ENCODE measurements around the gene ZNF776. TPM values are rescaled to one million over a fixed set of nuclear protein-coding genes. Genes with fewer than 3 reads are reported as not detected.

ZNF776 gene
- total RNA-seq, 2 donors from 2014 or later, result 6.0 to 8.9 TPM

DNA sequence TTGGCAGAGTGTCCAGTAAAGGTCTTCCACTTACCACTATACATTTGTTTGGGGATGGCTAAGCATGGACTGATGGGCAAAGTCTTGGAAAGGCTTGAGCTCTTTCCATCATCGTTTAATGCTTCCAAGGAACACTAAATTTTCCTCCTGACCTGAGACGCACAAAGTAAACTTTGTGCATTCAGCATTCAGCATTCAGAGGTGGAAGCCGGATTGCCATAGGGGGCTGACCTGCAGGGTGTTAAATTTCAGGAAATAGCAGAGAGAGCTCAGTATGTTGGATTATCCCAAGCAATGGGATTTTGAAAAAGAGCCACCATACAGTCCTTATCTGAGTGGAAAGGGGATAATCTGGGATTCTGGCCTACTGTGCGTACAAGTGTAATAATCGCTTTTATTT lies 54.1 kb downstream of the ZNF776 start:
- TF ChIP-seq, protein P1, sequence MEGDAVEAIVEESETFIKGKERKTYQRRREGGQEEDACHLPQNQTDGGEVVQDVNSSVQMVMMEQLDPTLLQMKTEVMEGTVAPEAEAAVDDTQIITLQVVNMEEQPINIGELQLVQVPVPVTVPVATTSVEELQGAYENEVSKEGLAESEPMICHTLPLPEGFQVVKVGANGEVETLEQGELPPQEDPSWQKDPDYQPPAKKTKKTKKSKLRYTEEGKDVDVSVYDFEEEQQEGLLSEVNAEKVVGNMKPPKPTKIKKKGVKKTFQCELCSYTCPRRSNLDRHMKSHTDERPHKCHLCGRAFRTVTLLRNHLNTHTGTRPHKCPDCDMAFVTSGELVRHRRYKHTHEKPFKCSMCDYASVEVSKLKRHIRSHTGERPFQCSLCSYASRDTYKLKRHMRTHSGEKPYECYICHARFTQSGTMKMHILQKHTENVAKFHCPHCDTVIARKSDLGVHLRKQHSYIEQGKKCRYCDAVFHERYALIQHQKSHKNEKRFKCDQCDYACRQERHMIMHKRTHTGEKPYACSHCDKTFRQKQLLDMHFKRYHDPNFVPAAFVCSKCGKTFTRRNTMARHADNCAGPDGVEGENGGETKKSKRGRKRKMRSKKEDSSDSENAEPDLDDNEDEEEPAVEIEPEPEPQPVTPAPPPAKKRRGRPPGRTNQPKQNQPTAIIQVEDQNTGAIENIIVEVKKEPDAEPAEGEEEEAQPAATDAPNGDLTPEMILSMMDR (IDR thresholded peaks at IDR 0.05), result no peak
- DNase-seq (ENCODE audit: low spot score), result no peak
- peaks cover 6% of the 10 kb centered on the region for H3K36me3 ChIP-seq
- peaks cover 0 to 24% of the 10 kb centered on the region in 2 donors for H3K4me1 ChIP-seq
- H3K27me3 ChIP-seq, result no peaks in the 10 kb centered on the region
- no peaks in the 10 kb centered on the region for H3K9me3 ChIP-seq
- no peak overlapping the region for H3K27ac ChIP-seq
- H3K4me3 ChIP-seq, result no peak overlapping the region

DNA sequence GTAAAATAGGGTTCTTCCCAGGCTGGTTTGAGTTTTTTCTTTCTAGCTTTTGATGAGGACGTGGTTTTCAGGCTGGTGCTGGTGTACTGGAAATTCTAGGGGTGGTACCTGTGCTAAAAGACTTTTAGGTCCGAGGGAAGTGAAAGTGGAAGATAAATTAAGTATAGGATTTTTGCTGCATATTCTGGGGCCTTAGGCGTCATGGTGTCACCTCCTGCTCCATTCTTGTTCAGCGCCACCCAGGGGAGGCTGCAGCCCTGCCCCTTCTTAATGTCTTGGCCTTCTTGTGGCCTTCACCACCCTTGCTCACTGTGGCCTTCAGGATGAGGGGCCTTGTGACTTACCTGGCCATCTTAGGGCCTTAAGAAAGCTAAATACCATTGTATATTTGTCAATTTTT lies 55.7 kb downstream of the ZNF776 start:
- Histone ChIP-seq H3K27ac (no peak overlapping the region), H3K4me3 (no peak overlapping the region), H3K36me3 (no peaks in the 10 kb centered on the region), H3K9me3 (no peaks in the 10 kb centered on the region), H3K27me3 (no peaks in the 10 kb centered on the region), H3K4me1 (peaks cover 0 to 24% of the 10 kb centered on the region in 2 donors)
- TF ChIP-seq, protein P1 (IDR thresholded peaks at IDR 0.05), result no peak
- no peak for DNase-seq (ENCODE audit: low spot score)

DNA sequence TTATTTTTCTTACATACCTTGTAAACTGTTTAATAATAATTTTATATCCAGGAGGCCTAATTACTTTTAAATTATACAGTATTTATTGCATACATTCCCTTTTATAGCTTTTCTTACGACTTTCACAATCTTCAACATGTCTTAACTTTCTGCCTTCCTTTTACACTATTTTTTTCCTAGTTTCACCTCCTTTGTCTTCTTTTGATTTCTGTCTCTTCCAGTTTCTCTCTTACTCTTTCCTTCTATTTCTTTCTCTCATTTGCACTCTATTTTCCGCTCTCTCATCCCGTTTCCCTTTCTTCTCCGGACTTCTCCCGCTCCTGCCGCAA lies 56.6 kb downstream of the ZNF776 start:
- Histone ChIP-seq H3K27me3 (no peaks in the 10 kb centered on the region), H3K4me1 (peaks cover 0 to 24% of the 10 kb centered on the region in 2 donors)
- TF ChIP-seq, protein P1 (IDR thresholded peaks at IDR 0.05), result no peak

DNA sequence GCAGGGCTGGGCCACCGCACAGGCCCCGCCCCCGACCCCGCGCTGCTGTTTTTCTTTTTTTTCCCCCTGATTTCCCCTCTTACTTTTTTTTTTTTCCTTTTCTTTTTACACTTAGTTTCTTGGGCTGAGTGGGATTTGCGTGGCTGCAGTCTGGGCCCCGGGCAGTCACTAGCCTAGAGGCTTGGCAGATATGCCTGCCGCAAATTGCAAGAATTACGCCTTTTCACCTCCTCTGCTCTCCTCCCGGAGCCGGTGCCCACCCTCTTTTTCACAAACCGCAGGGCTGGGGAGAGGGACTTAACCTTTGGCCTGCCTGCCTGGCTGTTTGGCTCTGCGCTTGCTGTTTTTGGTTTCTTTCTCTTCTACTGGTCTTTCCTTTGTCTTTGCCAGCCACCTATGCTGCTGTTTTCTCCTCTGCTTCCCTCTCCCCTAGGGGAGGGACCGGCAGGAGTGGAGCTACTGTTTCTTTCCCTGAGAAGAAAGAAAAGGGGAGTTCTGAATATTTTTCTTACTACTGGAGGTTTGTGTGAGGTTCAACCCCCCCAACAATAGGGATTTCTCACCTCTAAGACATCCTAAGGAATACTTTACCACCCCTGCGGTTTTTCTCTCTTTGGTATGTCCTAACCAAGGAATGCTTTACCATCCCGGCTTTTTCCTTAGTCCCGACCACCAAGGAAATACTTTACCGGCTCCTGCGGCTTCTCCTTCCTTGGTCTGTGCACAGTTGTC lies 57.1 kb downstream of the ZNF776 start:
- Histone ChIP-seq H3K27me3 (no peaks in the 10 kb centered on the region), H3K9me3 (no peaks in the 10 kb centered on the region), H3K27ac (peak overlapping the region; percentile 64 to 73), H3K4me1 (peaks cover 0 to 24% of the 10 kb centered on the region in 2 donors), H3K4me3 (peak overlapping the region; percentile 38 to 51), H3K36me3 (peaks cover 12% of the 10 kb centered on the region)
- no peak for DNase-seq (ENCODE audit: low spot score)
- TF ChIP-seq, protein P1 (IDR thresholded peaks at IDR 0.05), result no peak

More for the DNA sequence above, 56.6 kb downstream of the ZNF776 start:
- Histone ChIP-seq H3K9me3 (no peaks in the 10 kb centered on the region), H3K36me3 (peaks cover 10% of the 10 kb centered on the region), H3K4me3 (peak overlapping the region; percentile 38 to 51), H3K27ac (peak overlapping the region; percentile 64 to 73)
- DNase-seq (ENCODE audit: low spot score), result no peak

DNA sequence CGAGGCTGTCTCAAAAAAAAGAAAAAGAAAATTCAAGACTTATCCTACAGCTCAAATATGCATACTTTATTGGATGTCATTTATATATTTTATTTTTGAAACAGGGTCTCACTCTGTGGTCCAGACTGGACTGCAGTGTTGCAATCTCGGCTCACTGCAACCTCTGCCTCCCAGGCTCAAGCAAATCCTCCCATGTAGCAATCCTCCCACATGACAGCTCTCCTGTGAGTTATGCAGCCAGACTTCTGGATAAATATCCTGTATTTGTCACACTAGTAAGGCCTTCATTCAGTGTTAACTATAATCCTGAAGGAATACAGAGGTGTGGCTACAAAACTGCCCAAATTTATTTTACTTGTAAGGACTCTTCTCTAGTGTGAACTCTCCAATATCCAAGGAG lies 60.9 kb downstream of the ZNF776 start:
- Histone ChIP-seq H3K4me3 (no peak overlapping the region), H3K4me1 (peaks cover 0 to 24% of the 10 kb centered on the region in 2 donors), H3K27me3 (no peaks in the 10 kb centered on the region), H3K9me3 (no peaks in the 10 kb centered on the region), H3K27ac (no peak overlapping the region), H3K36me3 (peaks cover 27% of the 10 kb centered on the region)
- TF ChIP-seq, protein P1 (IDR thresholded peaks at IDR 0.05), result no peak
- DNase-seq (ENCODE audit: low spot score), result no peak

Other genes with a start within 250 kb of the ZNF776 start
- gene ZNF773, start 246.9 kb upstream of the ZNF776 start, total RNA-seq, result 1 to 10 TPM; 2.1 to 8.5 TPM
- 1 to 10 TPM; 2.2 to 4.1 TPM for gene ZNF549, start 219.5 kb upstream of the ZNF776 start, total RNA-seq
- 1 to 10 TPM; 4.6 to 5.2 TPM for gene ZNF550, start 187.0 kb upstream of the ZNF776 start, total RNA-seq
- gene ZNF416, start 167.9 kb upstream of the ZNF776 start, total RNA-seq, result 1 to 10 TPM; 3.2 to 4.4 TPM
- 1 to 10 TPM; 3.3 to 4.9 TPM for gene ZIK1, start 162.7 kb upstream of the ZNF776 start, total RNA-seq
- 10 to 100 TPM in 1 of 2 donors, 1 to 10 TPM in 1; 5.7 to 10.8 TPM for gene ZNF530, start 146.9 kb upstream of the ZNF776 start, total RNA-seq
- 10 to 100 TPM; 11.5 to 14.1 TPM for gene ZNF134, start 132.6 kb upstream of the ZNF776 start, total RNA-seq
- 1 to 10 TPM; 8.8 to 9.7 TPM for gene ZNF211, start 113.6 kb upstream of the ZNF776 start, total RNA-seq
- gene ZSCAN4, start 77.9 kb upstream of the ZNF776 start, total RNA-seq, result under 1 TPM in 1 of 2 donors, not detected in 1; 0.24 TPM
- 1 to 10 TPM; 3.0 to 5.1 TPM for gene ZNF551, start 64.8 kb upstream of the ZNF776 start, total RNA-seq
- gene ZNF154, start 37.6 kb upstream of the ZNF776 start, total RNA-seq, result 1 to 10 TPM; 2.8 to 3.3 TPM
- 1 to 10 TPM; 5.6 to 8.3 TPM for gene ZNF671, start 19.2 kb upstream of the ZNF776 start, total RNA-seq
- 10 to 100 TPM in 1 of 2 donors, 1 to 10 TPM in 1; 5.7 to 11.9 TPM for gene ZNF586, start 22.9 kb downstream of the ZNF776 start, total RNA-seq
- 1 to 10 TPM; 1.0 to 5.3 TPM for gene ZNF552, start 68.1 kb downstream of the ZNF776 start, total RNA-seq
- gene ZNF587B, start 83.5 kb downstream of the ZNF776 start, total RNA-seq, result 1 to 10 TPM; 3.2 to 5.7 TPM
- 10 to 100 TPM; 11.6 to 12.5 TPM for gene ZNF587, start 103.0 kb downstream of the ZNF776 start, total RNA-seq
- gene ZNF814, start 142.2 kb downstream of the ZNF776 start, total RNA-seq, result 1 to 10 TPM; 8.7 to 9.2 TPM
- 1 to 10 TPM; 7.5 TPM for gene ZNF417, start 169.8 kb downstream of the ZNF776 start, total RNA-seq
- 1 to 10 TPM; 5.2 to 5.7 TPM for gene ZNF418, start 188.6 kb downstream of the ZNF776 start, total RNA-seq
- 1 to 10 TPM; 5.3 to 5.7 TPM for gene ZNF256, start 200.9 kb downstream of the ZNF776 start, total RNA-seq
- gene C19orf18, start 227.7 kb downstream of the ZNF776 start, total RNA-seq, result 1 to 10 TPM in 1 of 2 donors, not detected in 1; 1.7 TPM